Muscle layer of colon (tissue), 2 donors: ENCODE measurements around the gene HS2ST1.

Experiments
- H3K27ac ChIP-seq: one replicate; pipeline ENCODE4 v1.7.0; 2013; ENCODE audit warnings: low read depth, mild to moderate bottlenecking, low read length, moderate library complexity
- H3K27me3 ChIP-seq, 2 donors: one replicate each; pipeline ENCODE4 v1.7.0; 2013; ENCODE audit warnings: low read length in 2 of 2, mild to moderate bottlenecking in 2 of 2; ENCODE audit not compliant: insufficient read depth in 2 of 2, control insufficient read depth in 1 of 2
- H3K36me3 ChIP-seq: one replicate; pipeline ENCODE4 v1.7.0; 2013; ENCODE audit warnings: mild to moderate bottlenecking, low read length; ENCODE audit not compliant: insufficient read depth
- H3K4me1 ChIP-seq: one replicate; pipeline ENCODE4 v1.7.0; 2013; ENCODE audit warnings: mild to moderate bottlenecking, low read length; ENCODE audit not compliant: insufficient read depth
- H3K4me3 ChIP-seq, 2 donors: one replicate each; pipeline ENCODE4 v1.7.0; 2013; ENCODE audit warnings: low read length in 2 of 2, low read depth in 1 of 2, mild to moderate bottlenecking in 1 of 2, moderate library complexity in 1 of 2
- H3K9ac ChIP-seq: one replicate; pipeline ENCODE4 v1.7.0; 2013; ENCODE audit warnings: low read length
- H3K9me3 ChIP-seq: one replicate; pipeline ENCODE4 v1.7.0; 2013; ENCODE audit warnings: mild to moderate bottlenecking, low read length
- donor health status: abdominal sarcoma.
- donor health status: Adenocarcinoma of cecum.

The HS2ST1 gene

GRCh38 chr1:87030740-87031690, 116.6 kb downstream of the HS2ST1 start:
- H3K36me3 ChIP-seq = no peaks in the 10 kb centered on the region
- H3K4me1 ChIP-seq = no peaks in the 10 kb centered on the region
- no peak overlapping the region for H3K9ac ChIP-seq
- no peak overlapping the region for H3K27ac ChIP-seq
- H3K9me3 ChIP-seq = no peaks in the 10 kb centered on the region
- no peak overlapping the region for H3K4me3 ChIP-seq
- H3K27me3 ChIP-seq = no peaks in the 10 kb centered on the region

- no peaks in the 10 kb centered on the region for H3K9me3 ChIP-seq
- H3K4me3 ChIP-seq = no peak overlapping the region
- no peaks in the 10 kb centered on the region for H3K4me1 ChIP-seq
- H3K27ac ChIP-seq = no peak overlapping the region
- H3K36me3 ChIP-seq = no peaks in the 10 kb centered on the region
- no peak overlapping the region for H3K9ac ChIP-seq
- no peaks in the 10 kb centered on the region for H3K27me3 ChIP-seq
Measured at GRCh38 chr1:87034351-87034750, 119.9 kb downstream of the HS2ST1 start.

- Histone ChIP-seq H3K36me3 (no peaks in the 10 kb centered on the region), H3K9ac (no peak overlapping the region), H3K27ac (no peak overlapping the region)
Measured at GRCh38 chr1:87039096-87039495, 124.7 kb downstream of the HS2ST1 start.

GRCh38 chr1:87042111-87042811, 127.8 kb downstream of the HS2ST1 start:
- H3K4me1 ChIP-seq = no peaks in the 10 kb centered on the region
- no peaks in the 10 kb centered on the region for H3K36me3 ChIP-seq
- H3K9me3 ChIP-seq = no peaks in the 10 kb centered on the region
- no peaks in the 10 kb centered on the region for H3K27me3 ChIP-seq
- H3K9ac ChIP-seq = no peak overlapping the region
- H3K4me3 ChIP-seq = no peak overlapping the region
- no peak overlapping the region for H3K27ac ChIP-seq

More at GRCh38 chr1:87039096-87039495, 124.7 kb downstream of the HS2ST1 start:
- Histone ChIP-seq H3K4me3 (no peak overlapping the region), H3K4me1 (no peaks in the 10 kb centered on the region), H3K9me3 (no peaks in the 10 kb centered on the region), H3K27me3 (no peaks in the 10 kb centered on the region)

GRCh38 chr1:87044424-87044823, 130.0 kb downstream of the HS2ST1 start:
- no peaks in the 10 kb centered on the region for H3K36me3 ChIP-seq
- H3K27ac ChIP-seq = no peak overlapping the region
- no peaks in the 10 kb centered on the region for H3K9me3 ChIP-seq
- no peaks in the 10 kb centered on the region for H3K4me1 ChIP-seq
- no peak overlapping the region for H3K9ac ChIP-seq
- H3K27me3 ChIP-seq = no peaks in the 10 kb centered on the region
- H3K4me3 ChIP-seq = no peak overlapping the region

- H3K4me1 ChIP-seq = no peaks in the 10 kb centered on the region
- H3K27ac ChIP-seq = no peak overlapping the region
- no peak overlapping the region for H3K4me3 ChIP-seq
- H3K9me3 ChIP-seq = no peaks in the 10 kb centered on the region
- no peak overlapping the region for H3K9ac ChIP-seq
- H3K27me3 ChIP-seq = no peaks in the 10 kb centered on the region
- H3K36me3 ChIP-seq = no peaks in the 10 kb centered on the region
Measured at GRCh38 chr1:87044840-87045239, 130.4 kb downstream of the HS2ST1 start.

- no peaks in the 10 kb centered on the region for H3K9me3 ChIP-seq
- H3K27ac ChIP-seq = no peak overlapping the region
- H3K4me1 ChIP-seq = no peaks in the 10 kb centered on the region
- no peak overlapping the region for H3K4me3 ChIP-seq
- H3K27me3 ChIP-seq = no peaks in the 10 kb centered on the region
- no peak overlapping the region for H3K9ac ChIP-seq
- no peaks in the 10 kb centered on the region for H3K36me3 ChIP-seq
Measured at GRCh38 chr1:87045761-87046304, 131.4 kb downstream of the HS2ST1 start.

GRCh38 chr1:87046951-87047350, 132.5 kb downstream of the HS2ST1 start:
- Histone ChIP-seq H3K9me3 (no peaks in the 10 kb centered on the region), H3K4me3 (no peak overlapping the region), H3K27me3 (no peaks in the 10 kb centered on the region), H3K36me3 (no peaks in the 10 kb centered on the region), H3K4me1 (no peaks in the 10 kb centered on the region), H3K9ac (no peak overlapping the region), H3K27ac (no peak overlapping the region)

- H3K36me3 ChIP-seq = no peaks in the 10 kb centered on the region
- H3K9me3 ChIP-seq = no peaks in the 10 kb centered on the region
- H3K27ac ChIP-seq = no peak overlapping the region
- H3K27me3 ChIP-seq = no peaks in the 10 kb centered on the region
- H3K4me1 ChIP-seq = no peaks in the 10 kb centered on the region
- no peak overlapping the region for H3K9ac ChIP-seq
- no peak overlapping the region for H3K4me3 ChIP-seq
Measured at GRCh38 chr1:87048237-87048636, 133.8 kb downstream of the HS2ST1 start.

- Histone ChIP-seq H3K9me3 (no peaks in the 10 kb centered on the region), H3K9ac (no peak overlapping the region), H3K27ac (no peak overlapping the region), H3K27me3 (no peaks in the 10 kb centered on the region), H3K4me3 (no peak overlapping the region), H3K4me1 (no peaks in the 10 kb centered on the region), H3K36me3 (no peaks in the 10 kb centered on the region)
Measured at GRCh38 chr1:87051965-87052364, 137.5 kb downstream of the HS2ST1 start.

- H3K4me3 ChIP-seq = no peak overlapping the region
- H3K36me3 ChIP-seq = no peaks in the 10 kb centered on the region
Measured at GRCh38 chr1:87052400-87052799, 138.0 kb downstream of the HS2ST1 start.

More at GRCh38 chr1:87052400-87052799, 138.0 kb downstream of the HS2ST1 start:
- no peaks in the 10 kb centered on the region for H3K9me3 ChIP-seq
- no peaks in the 10 kb centered on the region for H3K27me3 ChIP-seq
- H3K4me1 ChIP-seq = no peaks in the 10 kb centered on the region
- no peak overlapping the region for H3K27ac ChIP-seq
- H3K9ac ChIP-seq = no peak overlapping the region
